NCI-H128 (cell line): ENCODE results near the gene ALKBH5.

ENCODE experiments used
- DNase-seq: peaks from one replicate; lab custom pipeline; 2025; ENCODE audit not compliant: unreplicated experiment; lab: John Stamatoyannopoulos, UW

ALKBH5 gene

DNA sequence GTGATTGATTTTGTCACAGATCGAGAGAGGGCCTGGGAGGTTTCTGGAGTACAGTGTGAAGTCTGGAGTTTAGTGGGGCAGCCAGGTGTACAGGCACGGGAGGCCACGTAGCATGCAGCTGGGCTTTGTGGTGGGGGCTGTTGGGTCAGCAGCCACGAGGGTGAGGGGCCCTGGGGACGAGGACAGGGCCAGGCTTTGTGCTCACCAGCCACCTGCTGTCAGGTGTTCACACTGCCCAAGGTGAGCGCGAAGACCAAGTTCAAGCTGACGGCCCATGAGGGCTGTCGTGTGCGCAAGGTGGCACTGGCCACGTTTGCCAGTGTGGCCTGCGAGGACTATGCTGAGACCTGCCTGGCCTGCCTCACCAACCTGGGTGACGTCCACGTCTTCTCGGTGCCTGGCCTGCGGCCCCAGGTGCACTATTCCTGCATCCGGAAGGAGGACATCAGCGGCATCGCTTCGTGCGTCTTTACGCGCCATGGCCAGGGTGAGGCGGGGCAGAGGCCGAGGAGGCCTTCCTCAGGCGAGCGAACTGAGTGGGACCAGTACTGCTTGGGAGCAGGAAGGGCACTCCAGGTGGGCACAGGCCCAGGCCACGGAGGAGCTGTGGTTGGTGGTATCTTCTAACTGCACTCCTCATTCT lies 57.7 kb downstream of the ALKBH5 start:
- DNase-seq: no peak

DNA sequence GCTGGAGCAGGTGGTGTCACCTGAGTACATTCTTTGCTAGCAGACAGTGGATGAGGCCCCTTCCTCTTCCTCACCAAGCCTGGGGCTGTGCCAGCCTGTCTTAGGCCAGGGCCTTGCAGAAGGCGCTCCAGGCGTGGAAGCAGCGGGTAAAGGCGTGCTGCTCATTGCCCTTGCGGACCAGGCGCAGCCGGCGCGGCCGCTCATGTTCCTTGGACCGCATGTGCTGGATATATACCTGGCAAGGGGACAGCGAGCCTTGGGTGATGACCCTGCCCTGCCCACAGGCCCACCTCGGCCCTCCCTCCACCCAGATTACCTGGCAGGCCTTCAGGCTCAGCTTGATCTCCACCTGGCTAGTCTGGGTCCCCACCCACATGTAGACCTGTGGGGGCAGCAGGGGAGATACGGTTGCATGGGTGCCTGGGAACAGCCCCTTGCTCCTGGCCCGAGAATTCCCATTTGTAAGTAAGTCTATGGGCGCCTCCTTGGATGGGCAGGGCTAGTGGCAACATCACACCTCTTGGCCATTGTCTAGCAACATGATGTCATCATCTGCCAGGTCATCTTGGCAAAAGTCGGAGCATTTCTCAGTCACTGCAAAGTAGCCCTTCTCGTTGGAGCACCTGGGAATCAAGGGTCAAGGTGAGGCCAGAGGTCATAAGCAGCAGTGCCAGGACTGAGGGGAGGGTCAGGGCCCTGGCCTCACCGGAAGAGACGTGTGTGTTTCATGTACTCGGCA lies 61.6 kb downstream of the ALKBH5 start:
- no peak for DNase-seq

DNA sequence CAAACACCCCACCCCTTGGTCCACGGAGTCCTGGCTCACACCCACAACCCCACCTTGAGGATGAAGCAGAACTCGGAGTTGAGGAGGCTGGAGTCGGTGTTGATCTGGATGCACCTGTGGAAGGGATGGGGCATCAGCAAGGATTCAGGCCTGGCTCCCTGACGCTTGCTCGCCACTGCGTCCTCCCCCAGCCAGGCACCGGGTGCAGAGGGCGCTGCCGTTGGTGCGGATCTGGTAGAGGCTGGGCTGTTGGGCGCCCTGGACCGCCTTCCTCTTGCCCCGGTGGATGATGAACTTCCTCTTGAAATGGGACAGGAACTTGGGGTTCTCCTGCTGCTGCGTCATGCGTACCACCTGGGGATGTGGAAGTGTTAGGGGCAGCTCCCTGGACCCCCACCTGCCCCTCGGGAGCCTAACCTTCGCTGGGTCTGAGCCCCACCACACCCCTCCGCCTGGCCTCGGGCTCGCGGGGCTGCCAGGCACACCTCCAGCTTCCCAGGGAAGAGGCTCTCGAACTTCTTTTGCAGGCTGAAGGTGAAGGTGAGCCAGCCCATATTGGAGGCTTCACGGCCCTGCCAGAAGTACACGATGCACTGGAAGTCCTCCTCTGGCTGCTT lies 62.6 kb downstream of the ALKBH5 start:
- DNase-seq: no peak

DNA sequence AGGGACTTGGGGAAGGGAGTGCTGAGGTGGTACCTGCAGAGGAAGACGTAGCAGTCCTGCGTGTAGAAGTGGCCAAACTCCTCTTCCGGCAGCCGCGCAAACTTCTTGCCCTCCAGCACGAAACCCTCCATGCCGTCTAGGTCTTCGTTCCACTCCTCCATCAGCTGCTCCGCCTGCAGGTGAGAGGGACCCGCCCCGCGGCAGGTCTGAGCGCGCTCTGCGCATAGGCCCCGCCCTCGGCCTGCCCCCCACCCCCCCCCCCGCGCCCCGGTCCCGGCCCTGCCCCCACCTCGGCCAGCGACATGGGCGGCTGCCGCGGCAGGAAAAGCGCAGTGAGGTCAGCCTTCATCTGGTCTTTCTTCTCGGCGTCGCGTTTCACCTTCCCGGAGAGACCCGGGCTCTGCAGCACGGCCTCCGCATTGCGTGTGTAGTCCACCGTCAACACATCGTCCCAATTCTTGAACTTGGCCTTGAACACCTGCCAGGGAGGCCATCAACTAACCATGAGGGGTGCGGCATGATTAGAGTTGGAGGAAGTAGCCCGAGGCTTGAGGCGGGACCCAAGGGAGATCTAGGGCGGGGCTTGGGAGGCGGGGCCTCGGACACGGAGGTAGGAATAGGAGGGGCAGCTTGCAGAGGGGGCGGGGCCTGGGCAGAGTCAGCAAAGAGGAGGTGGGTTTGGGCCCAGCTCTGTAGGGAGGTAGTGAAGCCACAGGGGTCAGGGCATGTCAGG lies 63.4 kb downstream of the ALKBH5 start:
- DNase-seq: peak; percentile 67

DNA sequence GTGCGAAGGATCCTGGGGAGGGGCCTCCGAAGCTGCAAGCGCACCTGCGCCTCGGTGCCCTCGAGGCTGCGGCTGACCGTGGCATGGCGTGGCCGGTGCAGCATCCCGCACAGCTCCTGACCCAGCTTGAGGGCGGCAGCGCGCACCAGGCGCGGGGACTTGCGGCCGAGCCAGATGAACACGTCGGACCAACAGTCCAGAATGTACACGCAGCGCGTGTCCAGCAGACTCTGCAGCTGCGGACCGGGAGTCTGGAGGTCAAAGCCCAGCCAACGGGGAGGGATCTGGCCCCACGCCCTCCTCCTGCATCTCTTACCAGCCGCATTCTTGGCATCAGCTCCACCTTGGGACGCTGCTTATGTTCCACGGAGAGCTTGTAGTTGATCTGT lies 64.0 kb downstream of the ALKBH5 start:
- no peak for DNase-seq

DNA sequence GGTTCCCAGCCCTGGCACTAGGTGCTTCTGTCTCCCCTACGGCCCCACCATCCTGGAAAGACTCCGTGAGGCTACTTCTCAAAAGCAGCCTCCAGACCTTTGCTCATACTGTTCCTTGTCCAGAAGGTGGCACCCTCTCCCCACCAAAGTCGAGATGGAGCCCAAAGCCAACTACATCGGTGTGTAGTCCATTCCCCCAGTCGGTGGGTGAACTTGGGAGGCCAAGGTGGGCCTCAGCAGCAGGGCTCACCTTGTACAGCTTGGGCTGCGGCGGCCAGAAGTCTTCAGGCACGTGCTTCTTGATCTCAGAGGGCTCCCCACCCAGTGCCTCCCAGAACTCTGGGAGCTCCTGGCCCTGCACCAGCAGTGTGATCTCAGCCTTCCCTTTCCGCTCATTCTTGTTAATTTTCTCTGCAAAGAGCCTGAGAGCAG lies 64.7 kb downstream of the ALKBH5 start:
- DNase-seq: peak; percentile 57

DNA sequence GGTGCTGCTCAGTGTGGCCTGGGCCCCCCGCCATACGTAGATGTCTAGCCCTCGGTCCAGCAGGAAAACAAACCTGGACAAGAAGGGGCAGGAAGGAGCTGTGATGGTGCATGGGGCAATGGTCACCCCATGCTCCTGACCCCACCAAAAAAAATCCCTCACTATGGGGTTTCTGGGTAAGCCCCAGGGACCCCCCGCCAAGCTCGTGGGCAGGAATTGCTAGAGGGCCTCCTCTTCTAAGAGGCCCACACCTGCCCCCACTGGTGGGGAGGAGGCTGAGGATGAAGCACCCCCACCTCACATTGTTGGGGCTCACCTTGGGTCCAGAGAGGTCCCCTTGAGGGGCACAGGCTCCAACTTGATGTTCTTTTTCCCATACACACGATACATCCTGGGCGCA lies 65.2 kb downstream of the ALKBH5 start:
- no peak for DNase-seq

DNA sequence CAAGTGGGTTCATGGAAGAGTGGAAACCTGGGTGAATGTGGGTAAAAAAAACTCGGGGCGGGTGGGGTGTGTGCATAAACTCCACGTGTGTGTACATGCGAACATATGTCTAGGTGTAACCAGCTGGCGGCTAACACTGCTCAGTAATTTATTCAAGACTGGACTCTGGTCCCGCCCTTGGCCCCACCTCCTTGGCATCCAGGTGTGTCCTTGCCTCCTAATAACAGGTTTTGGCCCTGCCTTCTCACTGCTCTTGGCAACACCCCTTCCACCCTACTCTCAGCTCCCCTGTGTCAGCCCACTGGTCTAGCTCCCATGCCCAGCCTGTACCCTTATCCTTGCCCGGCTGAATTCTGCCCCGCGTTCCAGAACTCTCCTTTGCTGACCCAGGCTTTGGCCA lies 66.6 kb downstream of the ALKBH5 start:
- DNase-seq: no peak

DNA sequence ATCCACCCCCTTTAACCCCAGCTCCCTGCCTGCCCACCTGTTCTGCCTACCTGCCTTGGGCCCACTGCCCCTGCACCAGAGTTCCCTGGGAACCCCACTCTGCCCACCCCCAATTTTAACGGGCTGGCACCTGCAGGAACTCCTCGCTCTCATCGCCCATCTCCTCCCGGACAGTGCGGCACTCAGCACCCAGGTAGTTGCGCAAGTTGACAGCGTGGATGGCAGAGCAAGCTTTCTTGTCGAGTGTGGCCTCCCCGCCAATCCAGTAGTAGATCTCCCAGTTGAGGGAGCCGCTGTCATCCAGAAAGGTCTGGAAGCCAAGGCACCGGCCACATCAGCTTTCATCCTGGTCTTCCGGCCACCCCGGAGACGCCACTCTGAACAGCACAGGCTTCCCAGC lies 67.1 kb downstream of the ALKBH5 start:
- DNase-seq: no peak

DNA sequence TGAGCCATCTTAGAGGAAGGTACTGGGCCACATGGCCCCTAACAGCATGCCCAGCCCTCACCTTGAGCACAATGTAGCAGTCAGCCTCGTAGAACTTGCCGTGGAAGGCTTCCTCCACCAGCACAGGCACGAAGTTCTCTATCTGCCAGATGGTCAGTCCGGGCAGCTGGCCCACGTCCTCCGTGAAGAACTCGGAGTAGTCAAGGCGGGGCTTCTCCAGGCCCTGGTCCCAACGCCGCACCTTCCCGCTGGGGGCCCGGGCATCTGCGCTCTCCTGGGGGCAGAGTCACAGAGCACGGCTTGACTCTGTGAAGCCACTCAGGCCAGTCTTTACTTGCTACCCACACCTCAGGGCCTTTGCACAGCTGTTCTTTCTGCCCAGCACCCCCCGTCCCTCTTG lies 67.6 kb downstream of the ALKBH5 start:
- no peak for DNase-seq

DNA sequence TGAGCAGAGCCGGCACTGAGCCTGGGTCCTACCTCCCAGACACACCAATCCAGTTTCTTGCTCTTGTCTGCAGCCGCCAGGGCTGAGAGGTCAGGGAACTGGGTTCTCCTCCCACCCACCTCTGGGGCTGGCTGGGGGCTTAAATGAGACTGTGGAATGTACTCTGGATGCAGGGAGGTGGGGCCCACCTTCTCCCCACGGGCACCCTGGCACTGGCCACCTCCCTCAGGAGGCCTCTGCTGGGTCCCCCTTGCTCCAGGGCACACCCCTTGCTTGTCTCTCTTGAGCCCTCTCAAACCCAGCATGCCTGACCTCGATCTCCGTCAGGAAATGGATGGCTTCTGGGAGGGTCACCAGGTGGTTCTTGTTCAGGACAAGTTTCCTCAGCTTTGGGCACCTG lies 68.5 kb downstream of the ALKBH5 start:
- no peak for DNase-seq

DNA sequence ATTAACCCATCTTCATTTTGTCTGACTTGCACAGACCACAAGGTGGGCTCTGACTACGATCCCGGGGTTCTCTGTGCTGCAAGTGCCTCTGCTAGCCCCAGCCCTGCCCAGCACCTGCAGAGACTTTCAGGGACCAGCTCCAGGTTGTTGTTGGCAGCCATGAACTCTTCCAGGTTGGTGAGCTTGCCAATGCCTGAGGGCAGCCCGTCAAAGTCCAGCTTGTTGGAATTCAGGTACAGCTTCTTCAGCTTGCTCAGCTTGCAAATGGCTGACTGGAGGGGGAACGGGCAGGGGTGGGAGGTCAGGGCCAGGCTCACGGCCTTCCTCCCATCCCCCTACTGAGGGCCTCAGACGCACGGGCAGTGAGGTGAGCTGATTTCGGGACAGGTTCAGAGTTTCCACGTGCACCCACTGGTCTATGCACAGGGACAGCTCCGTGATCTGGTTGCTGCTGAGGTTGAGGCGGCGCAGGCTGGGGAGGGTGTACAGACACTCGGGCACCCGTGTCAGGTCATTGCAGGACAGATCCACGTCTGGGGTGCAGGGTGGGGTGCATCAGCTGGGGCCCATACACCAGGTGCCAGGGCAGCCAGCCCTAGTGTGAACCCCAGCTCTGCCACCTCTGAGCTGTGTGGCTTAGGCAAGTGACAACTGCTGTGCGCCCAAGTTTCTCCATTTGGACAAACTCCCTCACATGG lies 69.7 kb downstream of the ALKBH5 start:
- no peak for DNase-seq

DNA sequence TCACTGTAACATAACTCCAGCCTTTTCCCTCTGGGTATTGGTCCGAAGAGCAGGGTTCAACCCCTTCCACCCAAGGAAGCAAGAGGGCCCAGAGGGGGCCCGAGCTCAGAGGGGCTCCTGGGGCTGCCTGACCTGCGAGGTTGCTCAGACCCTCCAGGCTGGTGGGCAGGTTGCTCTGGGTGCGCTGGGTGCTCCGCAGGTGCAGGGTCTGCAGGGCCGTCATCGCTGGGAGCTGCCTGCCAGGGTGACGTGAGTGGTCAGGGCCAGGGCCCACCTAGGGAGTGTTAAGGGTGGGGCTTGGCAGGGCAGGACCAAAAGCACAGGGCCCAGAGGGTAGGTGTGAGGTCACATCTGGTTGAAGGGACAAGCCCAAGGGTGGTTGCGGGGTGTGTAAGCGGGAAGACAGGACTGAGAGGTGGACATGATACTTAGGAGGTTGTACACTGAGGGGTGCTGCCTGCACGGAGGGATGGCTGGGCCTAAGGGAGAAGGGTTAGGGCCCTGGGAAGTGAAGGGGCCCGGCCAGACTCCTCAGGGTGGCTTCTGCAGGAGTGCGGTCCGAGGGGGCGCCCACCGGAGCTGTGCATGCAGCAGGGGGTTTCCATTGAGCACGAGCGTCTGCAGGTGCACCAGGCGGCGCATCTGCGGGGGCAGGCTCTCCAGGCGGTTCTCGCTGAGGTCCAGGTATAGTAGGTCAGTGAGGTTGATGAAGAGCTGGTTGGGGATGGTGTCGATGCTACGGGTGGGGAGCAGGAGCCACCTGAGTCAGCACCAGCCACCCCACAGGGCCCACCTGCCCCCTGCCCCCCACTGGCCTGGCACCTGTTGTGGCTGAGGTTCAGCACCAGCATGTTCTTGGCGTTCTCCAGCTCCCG lies 70.6 kb downstream of the ALKBH5 start:
- DNase-seq: no peak

DNA sequence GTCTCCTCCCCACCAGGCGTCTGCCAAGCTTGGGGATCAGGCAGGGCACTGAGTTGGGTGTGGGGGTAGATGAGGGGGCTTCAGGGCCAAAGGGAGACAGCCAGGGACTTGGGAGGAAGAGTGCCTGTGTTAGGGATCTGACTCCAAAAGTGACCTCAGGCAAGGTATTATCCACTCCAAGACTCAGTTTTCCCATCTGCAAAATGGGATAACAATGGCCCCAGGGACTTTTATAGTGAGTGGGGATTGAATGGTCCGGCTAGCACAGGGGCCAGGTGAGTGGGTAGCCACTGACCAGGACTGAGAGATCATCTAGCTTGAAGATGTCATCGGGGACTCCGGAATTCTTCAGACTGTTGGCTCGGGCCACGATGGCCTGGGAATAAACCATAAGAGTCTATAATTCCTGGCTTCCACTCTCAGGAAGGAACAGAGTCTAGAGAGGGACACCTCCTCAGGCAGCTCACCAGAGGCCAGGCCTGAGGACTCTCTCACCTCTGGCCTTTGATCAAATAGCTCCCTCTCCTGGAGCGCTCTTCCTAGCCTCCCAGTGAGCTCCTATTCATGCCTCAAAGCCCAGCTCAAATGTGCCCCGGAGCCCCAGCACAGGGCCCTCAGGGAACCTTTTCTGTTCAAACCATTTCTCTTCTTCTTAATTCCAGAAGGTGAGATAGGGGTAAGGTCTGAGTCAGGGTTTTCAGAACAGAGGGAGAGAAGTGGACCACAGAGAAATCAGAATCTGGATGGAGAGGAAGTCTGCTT lies 71.4 kb downstream of the ALKBH5 start:
- no peak for DNase-seq

DNA sequence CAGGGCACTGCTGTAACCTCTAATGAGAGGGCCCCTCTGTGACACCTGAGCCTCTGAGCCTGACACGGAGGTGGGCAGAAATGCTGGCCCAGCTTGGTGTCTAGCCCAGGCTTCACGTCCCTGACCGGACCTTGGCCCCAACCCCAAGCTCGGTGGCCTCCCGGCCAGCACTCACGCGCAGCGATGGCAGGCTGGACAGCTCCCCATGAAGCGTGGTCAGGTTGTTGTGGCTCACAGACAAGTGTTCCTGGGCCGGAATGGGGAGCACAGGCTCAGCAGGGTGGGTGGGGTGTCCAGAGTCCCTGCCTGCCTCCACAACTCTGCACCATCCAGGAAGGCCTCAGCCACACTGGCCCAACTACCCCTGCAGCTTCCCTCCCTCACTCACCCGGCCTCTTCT lies 72.7 kb downstream of the ALKBH5 start:
- no peak for DNase-seq

DNA sequence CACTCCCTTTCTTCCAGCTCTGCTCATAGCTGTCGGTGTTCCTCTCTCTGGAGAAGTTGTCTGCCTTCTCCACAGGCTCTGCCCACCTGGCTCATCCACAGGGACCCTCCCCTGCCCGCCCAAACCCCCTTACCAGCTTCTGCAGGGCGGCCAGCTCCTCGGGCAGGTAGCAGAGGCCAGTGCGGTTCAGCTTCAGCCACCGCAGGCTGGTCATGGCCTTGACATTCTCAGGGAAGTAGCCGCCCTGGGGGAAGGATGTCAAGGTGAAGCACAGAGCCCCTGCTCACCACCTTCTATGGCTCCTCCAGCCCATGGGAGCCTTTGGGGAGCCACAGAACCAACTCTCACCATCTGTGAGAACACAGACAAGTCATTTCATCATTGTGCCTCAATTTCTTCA lies 73.1 kb downstream of the ALKBH5 start:
- DNase-seq: no peak

DNA sequence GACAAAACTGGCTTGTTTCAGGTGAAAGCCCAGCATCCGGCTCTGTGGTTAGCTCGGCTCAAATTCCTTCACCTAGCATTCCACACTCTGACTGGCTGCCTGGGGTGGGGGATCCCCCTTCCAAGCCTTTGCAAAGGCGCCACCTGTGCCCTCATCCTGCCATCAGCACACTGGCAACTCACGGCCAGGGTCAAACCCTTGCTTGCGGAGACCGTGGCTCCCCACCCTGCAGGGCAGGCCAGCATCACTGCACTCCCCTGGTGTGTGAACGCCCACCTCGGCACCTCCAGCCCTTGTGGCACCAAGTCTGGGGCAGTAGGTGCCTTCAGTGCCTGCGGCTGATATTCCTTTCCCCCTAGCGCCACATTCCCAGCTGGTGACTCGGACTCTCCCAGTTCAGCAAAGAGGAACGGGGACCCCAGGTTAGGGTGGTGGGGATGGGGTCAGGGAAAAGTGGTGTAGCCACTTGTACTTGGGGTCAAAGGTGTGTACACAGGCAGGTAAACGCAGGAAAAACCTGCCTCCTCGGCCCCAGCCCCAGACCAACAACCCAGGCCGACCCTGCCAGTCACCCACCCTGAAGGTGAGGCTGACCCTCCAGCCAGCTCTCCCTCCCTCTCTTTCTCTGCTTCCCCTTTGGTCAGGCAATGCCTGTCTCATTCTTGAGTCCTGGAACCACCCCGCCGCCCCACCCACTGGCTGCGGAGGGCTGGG lies 73.8 kb downstream of the ALKBH5 start:
- DNase-seq: no peak

DNA sequence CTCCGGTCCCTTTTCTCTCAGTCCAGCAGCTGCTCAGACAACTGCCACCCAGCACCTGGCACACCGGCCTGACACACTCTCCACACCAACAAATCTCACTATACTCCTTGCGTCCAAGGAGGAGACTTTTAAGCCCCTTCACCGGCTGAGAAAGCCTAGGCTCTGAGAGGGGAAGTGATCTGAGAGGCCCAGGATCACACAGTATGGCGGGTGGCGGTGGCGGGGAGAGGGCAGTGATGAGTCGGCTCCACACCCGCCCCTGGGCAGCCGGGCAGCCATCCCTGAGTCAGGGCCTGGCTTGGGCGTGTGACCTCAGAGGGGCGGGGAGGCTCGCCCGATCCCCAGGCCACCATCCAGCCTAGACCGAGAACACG lies 74.3 kb downstream of the ALKBH5 start:
- no peak for DNase-seq
